NCI-H1436 treated with DMSO at 0.1 percent for 48 hours (cell line): Measurements from ENCODE around the gene OR5AK2.
"Not testable (repeated sequence)": the region's sequence is repeated elsewhere in the genome, so short reads cannot be mapped to it uniquely, and the experiment has no call there.

ENCODE experiments used
- DNase-seq: peaks from one replicate; lab custom pipeline; 2025; lab: John Stamatoyannopoulos, UW

Gene OR5AK2, protein sequence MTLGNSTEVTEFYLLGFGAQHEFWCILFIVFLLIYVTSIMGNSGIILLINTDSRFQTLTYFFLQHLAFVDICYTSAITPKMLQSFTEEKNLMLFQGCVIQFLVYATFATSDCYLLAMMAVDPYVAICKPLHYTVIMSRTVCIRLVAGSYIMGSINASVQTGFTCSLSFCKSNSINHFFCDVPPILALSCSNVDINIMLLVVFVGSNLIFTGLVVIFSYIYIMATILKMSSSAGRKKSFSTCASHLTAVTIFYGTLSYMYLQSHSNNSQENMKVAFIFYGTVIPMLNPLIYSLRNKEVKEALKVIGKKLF

DNA sequence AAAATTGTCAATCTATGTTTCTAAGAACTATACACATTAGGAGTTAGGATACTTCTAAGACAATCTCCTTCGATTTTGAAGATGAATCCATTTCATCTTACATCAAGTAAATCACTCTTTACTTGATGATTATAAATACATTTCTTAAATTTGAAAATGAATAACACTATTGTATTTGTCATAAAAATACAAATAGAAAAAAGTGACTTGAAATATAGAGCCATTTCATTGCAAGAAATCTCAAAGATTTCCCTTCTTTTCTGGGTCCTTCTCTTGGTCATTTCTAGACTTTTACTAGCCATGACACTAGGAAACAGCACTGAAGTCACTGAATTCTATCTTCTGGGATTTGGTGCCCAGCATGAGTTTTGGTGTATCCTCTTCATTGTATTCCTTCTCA is at the start of gene OR5AK2:
OR5AK2 (plus strand) TSS at position 301 of the 400 bp plus-strand sequence; CDS start at position 301, 0 bp downstream.
- DNase-seq = no peak

DNA sequence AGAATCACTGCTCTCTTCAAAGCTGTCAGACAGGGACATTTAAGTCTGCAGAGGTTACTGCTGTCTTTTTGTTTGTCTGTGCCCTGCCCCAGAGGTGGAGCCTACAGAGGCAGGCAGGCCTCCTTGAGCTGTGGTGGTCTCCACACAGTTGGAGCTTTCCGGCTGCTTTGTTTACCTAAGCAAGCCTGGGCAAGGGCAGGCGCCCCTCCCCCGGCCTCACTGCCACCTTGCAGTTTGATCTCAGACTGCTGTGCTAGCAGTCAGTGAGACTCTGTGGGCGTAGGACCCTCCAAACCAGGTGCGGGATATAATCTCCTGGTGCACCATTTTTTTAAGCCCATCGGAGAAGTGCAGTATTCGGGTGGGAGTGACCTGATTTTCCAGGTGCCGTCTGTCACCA is 43.2 kb upstream of the OR5AK2 start:
- DNase-seq = not testable (repeated sequence)

DNA sequence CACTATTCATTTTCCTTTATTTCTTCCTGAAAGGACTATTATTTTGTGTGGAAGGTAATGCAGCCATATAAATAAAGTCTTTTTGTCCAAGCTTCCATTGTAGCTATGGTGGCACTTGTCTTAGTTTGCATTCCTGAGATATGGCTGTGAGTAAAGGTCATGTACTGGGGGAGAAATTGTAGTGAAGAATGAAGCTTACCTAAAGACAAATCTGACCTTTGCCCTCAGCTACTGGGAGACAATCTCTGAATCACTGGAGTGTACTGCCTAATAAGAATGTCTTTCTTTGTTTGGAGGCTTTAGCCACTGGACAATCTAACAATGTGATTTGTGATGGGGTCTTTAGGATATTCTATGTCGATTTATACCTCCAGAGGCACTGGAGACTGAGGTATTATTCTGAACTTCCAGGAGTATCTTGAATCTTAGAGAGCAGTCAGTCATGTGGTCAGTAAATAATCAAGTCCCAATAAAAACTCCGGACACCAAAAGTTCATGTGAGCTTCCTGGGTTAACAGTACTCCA is 39.7 kb upstream of the OR5AK2 start:
- no peak for DNase-seq

DNA sequence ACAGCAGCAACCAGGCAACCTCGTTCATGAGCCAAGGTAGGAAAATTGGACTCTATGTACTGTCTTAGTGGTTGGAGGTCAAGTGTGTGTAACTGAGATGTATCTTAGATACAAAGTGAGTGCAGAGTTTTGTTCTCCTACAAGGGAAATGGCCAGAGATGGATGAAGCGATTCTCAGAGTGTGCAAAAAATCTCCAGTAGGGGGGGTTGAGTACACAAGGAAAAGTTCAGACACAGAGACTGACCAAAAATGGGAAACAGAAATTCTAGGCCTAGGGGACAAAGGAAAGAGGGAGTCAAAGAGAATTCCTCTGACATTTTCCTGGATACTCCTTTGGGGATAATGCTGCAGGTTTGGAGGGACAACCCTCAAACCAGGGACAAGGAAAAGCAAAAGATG is 38.2 kb upstream of the OR5AK2 start:
- DNase-seq = no peak

DNA sequence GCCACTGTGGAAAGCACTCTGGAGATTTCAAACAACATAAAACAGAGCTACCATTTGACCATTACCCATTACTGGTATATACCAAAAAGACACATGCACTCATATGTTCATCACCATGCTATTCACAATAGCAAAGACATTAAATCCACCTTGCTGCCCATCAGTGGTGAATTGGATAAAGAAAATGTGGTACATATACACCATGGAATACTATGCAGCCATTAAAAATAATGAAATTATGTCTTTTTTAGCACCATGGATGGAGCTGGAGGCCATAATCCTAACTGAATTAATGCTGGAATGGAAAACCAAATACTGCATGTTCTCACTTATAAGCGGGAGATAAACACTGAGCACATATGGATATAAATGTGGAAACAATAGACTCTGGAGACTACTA is 34.8 kb upstream of the OR5AK2 start:
- DNase-seq = not testable (repeated sequence)

DNA sequence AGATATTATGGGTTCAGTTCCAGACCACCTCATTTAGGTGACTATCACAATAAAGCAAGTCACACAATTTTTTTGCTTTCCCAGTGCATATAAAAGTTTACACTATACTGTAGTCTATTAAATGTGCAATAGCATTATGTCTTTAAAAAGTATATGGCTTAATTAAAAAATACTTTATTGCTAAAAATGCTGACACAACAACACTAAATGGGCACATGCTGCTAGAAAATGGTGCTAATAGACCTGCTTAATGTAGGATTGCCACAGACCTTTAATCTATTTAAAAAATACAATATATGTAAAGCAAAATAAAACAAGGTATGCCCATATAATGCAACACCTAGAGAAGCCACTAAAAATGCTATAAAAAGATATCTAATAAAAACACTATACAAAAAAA is 27.1 kb upstream of the OR5AK2 start:
- no peak for DNase-seq

DNA sequence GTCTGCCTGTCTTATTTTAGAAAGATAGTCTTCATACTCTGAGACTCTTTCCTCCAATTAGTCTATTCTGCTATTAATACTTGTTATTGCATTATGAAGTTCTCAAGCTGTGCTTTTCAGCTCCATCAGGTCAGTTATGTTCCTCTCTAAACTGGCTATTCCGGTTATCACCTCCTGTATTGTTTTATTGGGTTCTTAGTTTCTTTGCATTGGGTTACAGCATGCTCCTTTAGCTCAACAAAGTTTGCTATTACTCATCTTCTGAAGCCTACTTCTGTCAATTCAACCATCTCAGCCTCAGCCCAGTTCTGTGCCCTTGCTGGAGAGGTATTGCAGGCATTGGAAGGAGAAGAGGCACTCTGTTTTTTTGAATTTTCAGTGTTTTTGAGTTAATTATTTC is 21.0 kb upstream of the OR5AK2 start:
- no peak for DNase-seq

DNA sequence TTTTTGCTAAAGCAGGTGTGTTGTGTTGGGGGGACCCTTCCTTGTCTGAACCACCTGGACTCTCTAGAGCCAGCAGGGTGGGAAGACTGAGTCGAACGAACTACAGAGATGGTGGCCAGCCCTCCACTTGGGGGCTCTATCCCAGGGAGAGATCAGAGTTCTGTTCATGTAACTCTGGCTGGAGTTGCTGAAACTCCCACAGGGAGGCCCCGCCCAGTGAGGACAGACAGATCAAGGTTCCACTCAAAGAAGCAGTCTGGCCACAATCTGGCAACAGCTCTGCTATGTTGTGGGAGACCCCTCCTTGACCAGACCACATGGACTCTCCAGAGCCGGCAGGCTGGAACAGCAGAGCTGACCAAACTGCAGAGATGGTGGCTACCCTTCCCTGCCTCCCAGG is 20.2 kb upstream of the OR5AK2 start:
- no peak for DNase-seq

DNA sequence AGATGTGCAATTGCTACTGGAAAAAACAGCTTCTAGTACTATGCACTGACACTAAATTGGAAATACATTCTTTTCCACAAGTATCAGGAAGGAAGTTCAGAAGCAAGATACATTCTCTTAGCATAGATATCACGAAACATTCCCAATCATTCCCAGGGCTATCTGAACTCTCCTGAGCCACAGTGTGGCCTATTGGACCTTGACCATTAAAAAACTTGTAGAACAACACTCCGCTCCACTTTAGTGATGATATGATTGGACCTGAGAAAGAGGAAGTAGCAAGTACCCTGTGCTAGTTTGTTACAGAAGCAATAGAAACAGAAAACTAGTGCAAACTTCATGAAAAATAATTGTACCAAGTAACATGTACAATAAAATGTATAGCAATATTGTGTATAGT is 11.4 kb upstream of the OR5AK2 start:
- DNase-seq = no peak

DNA sequence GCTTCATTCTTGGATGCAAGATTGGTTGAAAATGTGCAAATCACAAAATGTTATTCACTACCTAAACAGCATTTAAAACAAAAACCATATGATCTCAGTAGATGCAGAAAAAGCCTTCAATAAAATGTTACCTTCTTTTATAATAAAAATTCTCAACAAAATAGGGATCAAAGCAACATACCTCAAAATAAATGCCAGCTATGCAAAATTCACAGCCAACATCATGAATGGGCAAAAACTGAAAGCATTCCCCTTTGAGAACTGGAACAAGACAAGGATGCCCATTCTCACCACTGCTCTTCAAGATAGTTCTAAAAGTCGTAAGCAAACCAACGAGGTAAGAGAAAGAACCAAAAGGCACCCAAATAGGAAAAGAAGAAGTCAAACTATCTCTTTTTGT is 2.0 kb downstream of the OR5AK2 start:
- DNase-seq = no peak

DNA sequence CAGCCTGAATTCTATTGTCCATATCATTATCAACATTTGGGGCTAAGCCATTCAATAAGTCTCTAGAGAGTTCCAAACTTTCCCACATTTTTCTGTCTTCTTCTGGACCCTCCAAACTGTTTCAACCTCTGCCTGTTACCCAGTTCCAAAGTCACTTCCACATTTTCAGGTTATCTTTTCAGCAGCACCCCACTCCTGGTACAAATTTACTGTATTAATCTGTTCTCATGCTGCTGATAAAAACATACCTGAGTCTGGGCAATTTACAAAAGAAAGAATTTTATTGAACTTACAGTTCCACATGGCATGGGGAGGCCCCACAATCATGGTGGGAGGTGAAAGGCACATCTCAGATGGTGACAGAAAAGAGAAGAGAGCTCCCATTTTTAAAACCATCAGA is 5.8 kb downstream of the OR5AK2 start:
- DNase-seq = no peak

DNA sequence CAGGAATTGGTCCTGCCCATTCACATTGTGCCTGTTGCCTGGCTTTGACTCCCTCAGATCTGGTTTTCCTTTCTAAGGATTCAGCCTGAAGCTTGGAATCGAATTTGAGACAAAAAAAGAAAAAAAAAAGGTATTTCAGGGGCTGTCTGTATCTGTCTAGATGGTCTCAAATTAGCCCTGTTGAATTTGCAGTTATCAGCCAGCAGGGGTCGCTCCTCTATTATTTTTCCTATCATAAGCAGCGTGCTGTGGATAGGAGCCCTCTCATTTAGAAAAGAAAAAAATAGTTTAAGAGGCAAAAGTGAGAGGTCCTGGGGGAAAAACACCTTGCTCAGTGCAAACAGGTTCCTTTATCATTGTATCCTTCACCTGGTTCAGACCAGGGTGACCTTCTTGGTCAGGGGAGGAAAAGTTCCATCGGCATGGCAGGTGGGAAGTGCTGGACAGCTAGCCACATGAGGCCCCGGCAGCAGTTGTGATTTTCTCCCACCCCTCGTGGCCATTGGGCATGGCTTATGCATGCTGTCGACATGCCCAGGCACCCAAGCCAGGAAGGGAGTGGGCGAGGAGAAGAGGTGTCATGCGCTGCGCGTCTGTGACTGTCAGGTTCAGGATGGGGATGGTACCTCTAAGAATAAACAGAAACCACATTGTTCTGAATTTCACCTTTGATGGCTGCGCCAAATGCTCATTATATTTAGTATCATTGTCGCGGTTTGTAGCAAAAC is 13.1 kb downstream of the OR5AK2 start:
- DNase-seq = no peak

DNA sequence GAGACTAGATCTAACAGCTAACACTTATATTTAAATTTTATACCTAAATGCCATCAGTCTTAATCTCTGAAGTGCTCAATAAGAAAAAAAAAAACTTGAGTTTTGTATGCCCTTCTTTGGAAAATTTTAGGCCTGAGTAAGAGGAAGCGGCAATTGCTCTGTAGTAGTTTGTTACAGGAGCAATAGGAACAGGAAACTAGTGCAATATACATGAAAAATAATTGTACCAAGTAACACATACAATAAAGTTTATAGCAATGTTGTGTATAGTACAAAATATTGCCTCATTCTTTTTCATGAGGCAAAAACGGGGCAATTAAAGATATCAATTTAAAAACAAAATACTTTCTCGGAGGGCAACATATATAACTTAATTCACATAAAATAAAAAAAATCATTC is 19.7 kb downstream of the OR5AK2 start:
- no peak for DNase-seq

DNA sequence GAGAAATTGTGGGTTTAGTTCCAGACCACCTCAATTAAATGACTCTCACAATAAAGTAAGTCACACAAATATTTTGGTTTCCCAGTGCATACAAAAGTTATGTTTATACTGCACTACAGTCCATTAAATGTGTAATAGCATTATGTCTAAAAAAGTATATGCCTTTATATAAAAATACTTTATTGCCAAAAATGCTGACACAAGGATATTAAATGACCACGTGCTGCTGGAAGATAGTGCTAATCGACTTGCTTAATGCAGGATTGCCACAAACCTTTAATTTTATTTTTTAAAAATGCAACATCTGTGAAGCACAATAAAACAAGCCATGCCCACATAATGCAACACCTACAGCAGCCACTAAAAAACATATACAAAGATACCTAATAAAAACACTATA is 27.0 kb downstream of the OR5AK2 start:
- no peak for DNase-seq

DNA sequence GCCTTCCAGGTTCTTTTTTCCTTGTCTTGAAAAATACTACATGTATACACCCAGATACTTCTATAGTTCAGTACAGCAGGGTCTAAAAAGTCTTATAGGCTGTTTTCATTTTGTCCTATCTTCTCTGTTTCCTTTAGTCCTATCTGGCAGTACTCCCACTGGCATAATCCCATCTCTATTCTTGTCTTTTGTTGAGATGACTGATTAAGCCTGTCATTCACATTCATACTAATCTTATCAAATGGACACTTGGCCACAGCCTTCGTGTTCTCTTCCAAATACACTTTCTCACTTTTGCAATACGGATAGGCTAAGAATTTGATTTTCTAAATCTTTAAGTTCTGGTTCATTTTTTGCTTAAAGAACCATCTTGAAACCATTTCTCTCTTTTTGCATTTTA is 42.8 kb downstream of the OR5AK2 start:
- no peak for DNase-seq
